SK-N-SH (cell line): Measurements from ENCODE around the gene LCN15. TPM values are rescaled to one million over a fixed set of nuclear protein-coding genes. Genes with fewer than 3 reads are reported as not detected.

Experiments
- CTCF ChIA-PET: fragments of 300-600, 350-600 bp; formaldehyde crosslinking; extraction: SDS; loops from one replicate; lab custom pipeline; 2021; lab: Yijun Ruan, JAX
- POLR2A ChIA-PET: fragments of 350-600 bp; sonication (Branson Sonifier 250); formaldehyde crosslinking; extraction: SDS; loops from one replicate; lab custom pipeline; 2020; ENCODE audit warnings: antibody characterized with exemption, inconsistent platforms; lab: Yijun Ruan, JAX
- DNase-seq: peaks from one replicate; pipeline ENCODE4 v3.0.0; 2012
- H2AFZ ChIP-seq: fragments of 200-600 bp; sonication (generic); 2 replicates; pipeline ENCODE4 v1.8.1; 2016; ENCODE audit warnings: antibody characterized with exemption, mild to moderate bottlenecking, low read depth
- H3F3A ChIP-seq: fragments of 200-600 bp; sonication (generic); replicated peaks from 2 replicates; pipeline ENCODE3; 2016; ENCODE audit warnings: antibody characterized with exemption, mild to moderate bottlenecking; ENCODE audit not compliant: insufficient read depth
- H3K27ac ChIP-seq, 2 experiments: fragments of 200-500 bp in 1 of 2; fragments of 200-600 bp in 1 of 2; sonication (Bioruptor generic) in 1 of 2; sonication (generic), shearing (Covaris generic) in 1 of 2; 2 replicates each; pipeline versions ENCODE4 v1.5.1 to v1.6.1; 2014 to 2016; ENCODE audit warnings: low read depth in 2 of 2, inconsistent platforms in 1 of 2, low read length in 1 of 2, mild to moderate bottlenecking in 1 of 2, mixed read lengths in 1 of 2
- H3K27me3 ChIP-seq: fragments of 200-600 bp; sonication (generic), shearing (Covaris generic); 2 replicates; pipeline ENCODE4 v1.6.1; 2016; ENCODE audit warnings: mixed run types; ENCODE audit not compliant: insufficient read depth
- H3K36me3 ChIP-seq, 2 experiments: fragments of 200-500 bp in 1 of 2; fragments of 200-600 bp in 1 of 2; sonication (Bioruptor generic) in 1 of 2; sonication (generic) in 1 of 2; replicated peaks in 1 of 2; 2 replicates each; pipeline versions ENCODE3 to v1.5.1; 2014 to 2016; ENCODE audit warnings: low read length in 1 of 2, mild to moderate bottlenecking in 1 of 2; ENCODE audit not compliant: insufficient read depth in 2 of 2, control insufficient read depth in 1 of 2
- H3K4me1 ChIP-seq, 2 experiments: fragments of 200-500 bp in 1 of 2; fragments of 200-600 bp in 1 of 2; sonication (Bioruptor generic) in 1 of 2; sonication (generic), shearing (Covaris generic) in 1 of 2; 2 replicates each; pipeline versions ENCODE4 v1.5.1 to v1.6.1; 2014 to 2016; ENCODE audit warnings: low read depth in 1 of 2, low read length in 1 of 2, mixed run types in 1 of 2; ENCODE audit not compliant: insufficient read depth in 2 of 2, control insufficient read depth in 1 of 2
- H3K4me2 ChIP-seq: fragments of 200-600 bp; sonication (generic), shearing (Covaris generic); 2 replicates; pipeline ENCODE4 v1.6.1; 2017; ENCODE audit warnings: mixed run types
- H3K4me3 ChIP-seq, 2 experiments: fragments of 200-500 bp in 1 of 2; fragments of 200-600 bp in 1 of 2; sonication (Bioruptor generic) in 1 of 2; sonication (generic), shearing (Covaris generic) in 1 of 2; 2 replicates each; pipeline versions ENCODE4 v1.5.1 to v1.8.1; 2014 to 2016; ENCODE audit warnings: low read depth in 2 of 2, inconsistent platforms in 1 of 2, low read length in 1 of 2, mild to moderate bottlenecking in 1 of 2, mixed read lengths in 1 of 2, moderate library complexity in 1 of 2
- H3K79me2 ChIP-seq: fragments of 200-600 bp; sonication (generic); 2 replicates; pipeline ENCODE4 v1.8.1; 2017; ENCODE audit warnings: mild to moderate bottlenecking; ENCODE audit not compliant: insufficient read depth
- H3K9ac ChIP-seq: fragments of 200-600 bp; sonication (generic); 2 replicates; pipeline ENCODE4 v1.6.1; 2017; ENCODE audit warnings: mixed run types
- H3K9me2 ChIP-seq: fragments of 200-600 bp; sonication (generic); 2 replicates; pipeline ENCODE4 v1.6.1; 2017; ENCODE audit warnings: mixed run types
- H3K9me3 ChIP-seq: fragments of 200-600 bp; sonication (generic); 2 replicates; pipeline ENCODE4 v1.6.1; 2017; ENCODE audit warnings: mixed run types, mild to moderate bottlenecking, moderate library complexity
- H4K20me1 ChIP-seq: fragments of 200-600 bp; sonication (generic); 2 replicates; pipeline ENCODE4 v1.6.1; 2017; ENCODE audit warnings: mild to moderate bottlenecking, mixed run types; ENCODE audit not compliant: insufficient read depth
- CHD2 ChIP-seq: fragments of 150-350 bp; IDR thresholded peaks from 2 replicates; pipeline ENCODE4 v1.6.1; 2018; ENCODE audit warnings: low read length; ENCODE audit not compliant: partially characterized antibody
- CTCF ChIP-seq: fragments of 200-600 bp; sonication (generic); IDR thresholded peaks from 2 replicates; pipeline ENCODE4 v1.6.1; 2017; ENCODE audit warnings: antibody characterized with exemption, mild to moderate bottlenecking, moderate library complexity
- FOSL2 ChIP-seq: IDR thresholded peaks from 2 replicates; pipeline ENCODE4 v1.4.0; 2012; ENCODE audit warnings: low read depth, mild to moderate bottlenecking, moderate library complexity, borderline replicate concordance
- GABPA ChIP-seq: IDR thresholded peaks from 2 replicates; pipeline ENCODE4 v1.4.0; 2012; ENCODE audit warnings: low read depth, mild to moderate bottlenecking
- GATA2 ChIP-seq: sonication (generic); formaldehyde crosslinking; IDR thresholded peaks from 2 replicates; pipeline ENCODE4 v1.5.0; 2020; ENCODE audit warnings: mild to moderate bottlenecking, missing genetic modification reagents
- MAX ChIP-seq: IDR thresholded peaks from 2 replicates; pipeline ENCODE4 v1.4.0; 2012; ENCODE audit warnings: low read depth
- MEF2A ChIP-seq: IDR thresholded peaks from 2 replicates; pipeline ENCODE4 v1.4.0; 2012; ENCODE audit warnings: low read depth, borderline replicate concordance
- MXI1 ChIP-seq: IDR thresholded peaks from 2 replicates; pipeline ENCODE4 v1.6.1; 2012; ENCODE audit warnings: mild to moderate bottlenecking, low read depth, low read length, improper control_type of control experiment
- NFIC ChIP-seq: IDR thresholded peaks from 2 replicates; pipeline ENCODE4 v1.4.0; 2012; ENCODE audit warnings: borderline replicate concordance
- POLR2AphosphoS5 ChIP-seq: IDR thresholded peaks from 2 replicates; pipeline ENCODE4 v1.6.1; 2012; ENCODE audit warnings: low read depth, low read length
- RAD21 ChIP-seq: IDR thresholded peaks from 2 replicates; pipeline ENCODE4 v1.6.1; 2012; ENCODE audit warnings: mild to moderate bottlenecking, low read length
- RCOR1 ChIP-seq: fragments of 150-350 bp; IDR thresholded peaks from 2 replicates; pipeline ENCODE4 v1.6.1; 2017; ENCODE audit warnings: antibody characterized with exemption, low read length
- REST ChIP-seq: IDR thresholded peaks from 2 replicates; pipeline ENCODE4 v1.6.1; 2012; ENCODE audit warnings: mild to moderate bottlenecking, low read depth, low read length, moderate library complexity
- SIN3A ChIP-seq: IDR thresholded peaks from 2 replicates; pipeline ENCODE4 v1.6.1; 2012; ENCODE audit warnings: low read depth, mild to moderate bottlenecking, low read length, moderate library complexity, borderline replicate concordance
- TCF12 ChIP-seq: IDR thresholded peaks from 2 replicates; pipeline ENCODE4 v1.4.0; 2012
- YY1 ChIP-seq: IDR thresholded peaks from 2 replicates; pipeline ENCODE4 v1.4.0; 2012; ENCODE audit warnings: low read depth, mild to moderate bottlenecking
- ZBTB33 ChIP-seq: IDR thresholded peaks from 2 replicates; pipeline ENCODE4 v1.4.0; 2012; ENCODE audit warnings: low read depth, borderline replicate concordance
- WGBS: methylation state at CpG from one replicate; pipeline ENCODE4 v1.1.6; 2017; ENCODE audit warnings: low lambda C conversion rate; 5-methylcytosine and 5-hydroxymethylcytosine counted together
- polyA plus RNA-seq, 3 experiments: library from polyadenylated mRNA; depleted of rRNA; stranded (reverse); fragments of >200 nt; gene quantifications; 2 replicates each; pipeline ENCODE4 v1.2.3, GENCODE V29; 2012

LCN15 gene
- polyA plus RNA-seq, 1 of the 3 experiments (the other 2 are of a cell fraction) = 0.08 TPM

GRCh38 chr9:136746621-136747020 is 17.7 kb downstream of the LCN15 start:
- no peak for DNase-seq
- no peaks in the 10 kb centered on the region for H3K27me3 ChIP-seq
- H3K36me3 ChIP-seq = no peaks in the 10 kb centered on the region
- 80% methylated on average over 1 of the region's 18 CpGs for WGBS
- no peak overlapping the region for H3K4me3 ChIP-seq
- H3K9me2 ChIP-seq = no peaks in the 10 kb centered on the region
- no peak overlapping the region for H3K9ac ChIP-seq
- no peaks in the 10 kb centered on the region; a peak in 1 of 4 replicates for H3K4me1 ChIP-seq
- no peak overlapping the region for H3K27ac ChIP-seq
- H3F3A ChIP-seq = no peaks in the 10 kb centered on the region
- no peaks in the 10 kb centered on the region for H3K9me3 ChIP-seq
- no peak overlapping the region for H3K4me2 ChIP-seq
- H4K20me1 ChIP-seq = no peaks in the 10 kb centered on the region
- POLR2A ChIA-PET = no interaction called here
- H3K79me2 ChIP-seq = no peaks in the 10 kb centered on the region
- TF ChIP-seq CTCF (no peak), RCOR1 (no peak), GATA2 (CRISPR knock-in tag) (no peak), ZBTB33 (no peak), CHD2 (no peak)
- CTCF ChIA-PET = interaction anchor here (0.7 to 4.7 kb wide), 3 partner anchors 14 to 23 kb away, joined by 3 to 19 read pairs (median 5); no protein-coding TSS in a partner anchor
- no peak overlapping the region for H2AFZ ChIP-seq

- H3F3A ChIP-seq = no peaks in the 10 kb centered on the region
- H3K27ac ChIP-seq = no peak overlapping the region
Observed at GRCh38 chr9:136746155-136746490, 18.2 kb downstream of the LCN15 start.

More at GRCh38 chr9:136746155-136746490, 18.2 kb downstream of the LCN15 start:
- no peak overlapping the region for H3K9ac ChIP-seq
- no peaks in the 10 kb centered on the region for H3K36me3 ChIP-seq
- no peak overlapping the region for H3K4me3 ChIP-seq
- H2AFZ ChIP-seq = no peak overlapping the region
- no peak for TF ChIP-seq MAX
- no peak for TF ChIP-seq MEF2A
- no peak for TF ChIP-seq GABPA
- no peak for TF ChIP-seq FOSL2
- no peak for TF ChIP-seq RCOR1
- TF ChIP-seq YY1 = no peak
- TF ChIP-seq SIN3A = no peak
- no peak for TF ChIP-seq POLR2AphosphoS5
- TF ChIP-seq CHD2 = no peak
- TF ChIP-seq REST = no peak
- TF ChIP-seq NFIC = no peak
- no peak for TF ChIP-seq MXI1
- TF ChIP-seq ZBTB33 = no peak
- TF ChIP-seq RAD21 = no peak
- TF ChIP-seq TCF12 = no peak
- no peaks in the 10 kb centered on the region for H3K79me2 ChIP-seq
- H4K20me1 ChIP-seq = no peaks in the 10 kb centered on the region
- CTCF ChIA-PET = no interaction called here
- no peak for DNase-seq
- no peaks in the 10 kb centered on the region for H3K9me3 ChIP-seq
- H3K27me3 ChIP-seq = no peaks in the 10 kb centered on the region
- 81% methylated on average over 22 of the region's 22 CpGs for WGBS
- no peak overlapping the region for H3K4me2 ChIP-seq
- no peaks in the 10 kb centered on the region for H3K9me2 ChIP-seq
- POLR2A ChIA-PET = no interaction called here
- H3K4me1 ChIP-seq = peaks cover 0 to under 1% of the 10 kb centered on the region in 2 experiments; a peak in 1 of 4 replicates
